K562 (cell line): Measurements from ENCODE around the gene SLC38A10. TPM values are rescaled to one million over a fixed set of nuclear protein-coding genes. Genes with fewer than 3 reads are reported as not detected.

Experiments
- CREM ChIP-seq: IDR thresholded peaks from 2 replicates; pipeline ENCODE4 v1.6.1; 2014; ENCODE audit warnings: antibody characterized with exemption, low read depth
- DPF2 ChIP-seq: fragments of 450-650 bp; IDR thresholded peaks from 2 replicates; pipeline ENCODE4 v1.6.1; 2016
- ELF4 ChIP-seq: fragments of 450-650 bp; formaldehyde crosslinking; IDR thresholded peaks from 2 replicates; pipeline ENCODE4 v1.4.0; 2022; ENCODE audit warnings: missing genetic modification characterization
- GTF3C2 ChIP-seq: IDR thresholded peaks from 3 replicates; pipeline ENCODE4 v1.6.1; 2011; ENCODE audit warnings: borderline replicate concordance, mild to moderate bottlenecking, moderate library complexity; ENCODE audit not compliant: insufficient read length; ENCODE audit errors: extremely low read depth
- HDAC8 ChIP-seq: fragments of 450-650 bp; IDR thresholded peaks from 2 replicates; pipeline ENCODE4 v1.6.1; 2016; ENCODE audit warnings: mild to moderate bottlenecking, missing genetic modification characterization, moderate library complexity, missing compliant biosample characterization
- NCOA1 ChIP-seq: fragments of 450-650 bp; IDR thresholded peaks from 2 replicates; pipeline ENCODE4 v1.6.1; 2016; ENCODE audit warnings: low read depth
- NELFE ChIP-seq: IDR thresholded peaks from 2 replicates; pipeline ENCODE4 v1.6.1; 2011; ENCODE audit warnings: mild to moderate bottlenecking; ENCODE audit not compliant: insufficient read depth, insufficient read length
- POLR2A ChIP-seq: fragments of 450-650 bp; conservative IDR thresholded peaks from 2 replicates; pipeline ENCODE4 v1.6.1; 2016
- POLR2AphosphoS2 ChIP-seq: IDR thresholded peaks from 2 replicates; pipeline ENCODE4 v1.6.1; 2012; ENCODE audit warnings: low read length, improper control_type of control experiment
- PTBP1 ChIP-seq: fragments of 200-400 bp; formaldehyde crosslinking; IDR thresholded peaks from 2 replicates; pipeline ENCODE4 v1.6.1; 2017; ENCODE audit warnings: low read depth, low read length
- ZBTB5 ChIP-seq: fragments of 450-650 bp; IDR thresholded peaks from 2 replicates; pipeline ENCODE4 v1.6.1; 2017; ENCODE audit warnings: antibody characterized with exemption
- ZNF253 ChIP-seq: fragments of 250-450 bp; sonication (Bioruptor Pico); conservative IDR thresholded peaks from 2 replicates; pipeline ENCODE4 v1.6.1; 2021; ENCODE audit warnings: mild to moderate bottlenecking
- ZNF324 ChIP-seq: fragments of 250-450 bp; sonication (Bioruptor Pico); IDR thresholded peaks from 2 replicates; pipeline ENCODE4 v1.4.0; 2020; ENCODE audit warnings: mild to moderate bottlenecking
- ZNF395 ChIP-seq: fragments of 200-800 bp; sonication (Bioruptor generic); IDR thresholded peaks from 2 replicates; pipeline ENCODE4 v1.6.1; 2017; ENCODE audit warnings: missing genetic modification characterization, missing compliant biosample characterization
- ZNF57 ChIP-seq: fragments of 450-650 bp; formaldehyde crosslinking; IDR thresholded peaks from 2 replicates; pipeline ENCODE4 v1.4.0; 2020; ENCODE audit warnings: mild to moderate bottlenecking, moderate library complexity
- polyA plus RNA-seq, 8 experiments: library from polyadenylated mRNA; depleted of rRNA in 4 of 8; stranded (reverse) in 5 of 8; unstranded in 3 of 8; fragments of >200 nt; fragmentation: Nextera tagmentation in 2 of 8; fragmentation: Illumina TruSeq in 1 of 8; extraction: Ambion mirVana in 2 of 8; extraction: Trizol in 1 of 8; gene quantifications; 2 replicates each; pipeline versions ENCODE4 v1.2.1 to v1.2.3, GENCODE V29; 2011 to 2014; ENCODE audit warnings: inconsistent platforms in 1 of 8, missing spikeins in 1 of 8
- total RNA-seq, 7 experiments: library from RNA; depleted of rRNA in 6 of 7; stranded (reverse); fragments of >200 nt in 6 of 7; fragmentation: Illumina TruSeq in 2 of 7; extraction: Trizol in 2 of 7; gene quantifications; 2 replicates each; pipeline versions ENCODE4 v1.2.1 to v1.2.3, GENCODE V29; 2011 to 2021; ENCODE audit warnings: low replicate concordance in 1 of 7
- TF ChIP-seq, protein P1 (sequence below), 2 experiments: fragments of 450-650 bp in 1 of 2; IDR thresholded peaks; 2 replicates each; pipeline ENCODE4 v1.6.1; 2011 to 2017; ENCODE audit warnings: low read depth in 2 of 2, antibody characterized with exemption in 1 of 2, borderline replicate concordance in 1 of 2, low read length in 1 of 2, mild to moderate bottlenecking in 1 of 2, mixed read lengths in 1 of 2; ENCODE audit not compliant: control insufficient read depth in 1 of 2
- TF ChIP-seq, protein P2 (sequence below): fragments of 450-650 bp; formaldehyde crosslinking; IDR thresholded peaks from 2 replicates; pipeline ENCODE4 v1.4.0; 2020; ENCODE audit warnings: mild to moderate bottlenecking, moderate library complexity

SLC38A10 gene
- total and polyA plus RNA-seq, 9 of the 15 experiments (the other 6 are each of a cell fraction or from before 2014, with no cell fraction given), result 0.45 to 54.2 (median 13.8) TPM

DNA sequence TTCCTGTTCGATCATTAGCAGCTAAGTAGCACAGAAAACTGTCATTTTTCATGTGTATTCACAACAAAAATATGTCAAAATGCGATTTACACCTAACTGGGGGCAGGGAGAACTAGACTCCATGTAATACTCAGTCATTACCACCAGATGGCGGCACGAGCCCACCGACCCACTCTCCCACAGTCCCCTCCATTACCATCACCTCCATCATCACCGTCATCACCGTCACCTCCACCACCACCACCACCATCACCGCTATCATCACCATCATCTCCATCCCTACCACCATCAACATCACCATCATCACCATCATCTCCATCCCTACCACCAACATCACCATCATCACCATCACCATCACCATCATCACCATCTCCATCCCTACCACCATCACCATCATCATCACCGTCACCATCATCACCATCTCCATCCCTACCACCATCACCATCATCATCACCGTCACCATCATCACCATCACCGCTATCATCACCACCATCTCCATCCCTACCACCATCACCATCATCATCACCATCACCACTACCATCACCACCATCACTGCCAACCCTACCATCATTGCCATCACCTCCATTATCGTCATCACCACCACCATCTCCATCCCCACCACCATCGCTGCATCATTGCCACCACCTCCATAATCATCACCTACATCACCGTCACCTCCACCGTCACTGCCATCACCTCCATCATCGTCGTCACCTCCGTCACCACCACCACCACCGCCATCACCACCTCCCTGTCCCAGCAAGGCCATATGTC, 41.6 kb downstream of the SLC38A10 start (continued):
- TF ChIP-seq ELF4 (CRISPR knock-in tag), result peak; percentile 73; the same call in 1 of the 2 replicates
- no peak for TF ChIP-seq ZNF253 (CRISPR knock-in tag)
- no peak for TF ChIP-seq ZNF57 (CRISPR knock-in tag)
- TF ChIP-seq PTBP1, result no peak
- TF ChIP-seq DPF2, result peak; percentile 60
- TF ChIP-seq POLR2AphosphoS2, result no peak
- peak; percentile 51; the same call in 1 of the 2 replicates for TF ChIP-seq ZBTB5
- TF ChIP-seq, protein P1, sequence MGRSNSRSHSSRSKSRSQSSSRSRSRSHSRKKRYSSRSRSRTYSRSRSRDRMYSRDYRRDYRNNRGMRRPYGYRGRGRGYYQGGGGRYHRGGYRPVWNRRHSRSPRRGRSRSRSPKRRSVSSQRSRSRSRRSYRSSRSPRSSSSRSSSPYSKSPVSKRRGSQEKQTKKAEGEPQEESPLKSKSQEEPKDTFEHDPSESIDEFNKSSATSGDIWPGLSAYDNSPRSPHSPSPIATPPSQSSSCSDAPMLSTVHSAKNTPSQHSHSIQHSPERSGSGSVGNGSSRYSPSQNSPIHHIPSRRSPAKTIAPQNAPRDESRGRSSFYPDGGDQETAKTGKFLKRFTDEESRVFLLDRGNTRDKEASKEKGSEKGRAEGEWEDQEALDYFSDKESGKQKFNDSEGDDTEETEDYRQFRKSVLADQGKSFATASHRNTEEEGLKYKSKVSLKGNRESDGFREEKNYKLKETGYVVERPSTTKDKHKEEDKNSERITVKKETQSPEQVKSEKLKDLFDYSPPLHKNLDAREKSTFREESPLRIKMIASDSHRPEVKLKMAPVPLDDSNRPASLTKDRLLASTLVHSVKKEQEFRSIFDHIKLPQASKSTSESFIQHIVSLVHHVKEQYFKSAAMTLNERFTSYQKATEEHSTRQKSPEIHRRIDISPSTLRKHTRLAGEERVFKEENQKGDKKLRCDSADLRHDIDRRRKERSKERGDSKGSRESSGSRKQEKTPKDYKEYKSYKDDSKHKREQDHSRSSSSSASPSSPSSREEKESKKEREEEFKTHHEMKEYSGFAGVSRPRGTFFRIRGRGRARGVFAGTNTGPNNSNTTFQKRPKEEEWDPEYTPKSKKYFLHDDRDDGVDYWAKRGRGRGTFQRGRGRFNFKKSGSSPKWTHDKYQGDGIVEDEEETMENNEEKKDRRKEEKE (IDR thresholded peaks at IDR 0.05; ENCODE audit: borderline replicate concordance in 1 of 2, control insufficient read depth in 1 of 2, low read depth in 2 of 2, low read length in 1 of 2), result no peak
- TF ChIP-seq NELFE, result no peak
- TF ChIP-seq, protein P2, sequence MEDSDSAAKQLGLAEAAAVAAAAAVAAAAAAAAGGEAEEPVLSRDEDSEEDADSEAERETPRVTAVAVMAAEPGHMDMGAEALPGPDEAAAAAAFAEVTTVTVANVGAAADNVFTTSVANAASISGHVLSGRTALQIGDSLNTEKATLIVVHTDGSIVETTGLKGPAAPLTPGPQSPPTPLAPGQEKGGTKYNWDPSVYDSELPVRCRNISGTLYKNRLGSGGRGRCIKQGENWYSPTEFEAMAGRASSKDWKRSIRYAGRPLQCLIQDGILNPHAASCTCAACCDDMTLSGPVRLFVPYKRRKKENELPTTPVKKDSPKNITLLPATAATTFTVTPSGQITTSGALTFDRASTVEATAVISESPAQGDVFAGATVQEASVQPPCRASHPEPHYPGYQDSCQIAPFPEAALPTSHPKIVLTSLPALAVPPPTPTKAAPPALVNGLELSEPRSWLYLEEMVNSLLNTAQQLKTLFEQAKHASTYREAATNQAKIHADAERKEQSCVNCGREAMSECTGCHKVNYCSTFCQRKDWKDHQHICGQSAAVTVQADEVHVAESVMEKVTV (CRISPR knock-in tag), result peak; percentile 60
- TF ChIP-seq ZNF395 (CRISPR knock-in tag), result peak; percentile 56; the same call in 1 of the 2 replicates
- TF ChIP-seq HDAC8 (tag), result no peak
- TF ChIP-seq POLR2A, result 0 out of 2 replicates have a peak, but pooled peaks have one; percentile 26
- TF ChIP-seq ZNF324 (CRISPR knock-in tag), result no peak
- TF ChIP-seq NCOA1, result peak; percentile 68; the same call in 1 of the 2 replicates
- TF ChIP-seq CREM, result peak; percentile 61
- no peak for TF ChIP-seq GTF3C2
